ENCODE measurements around the gene RCOR2. TPM values are rescaled to one million over a fixed set of nuclear protein-coding genes. Genes with fewer than 3 reads are reported as not detected.
A peak's percentile ranks its signal among the peaks of the same experiment; 100 is the strongest.

RCOR2 gene
- total RNA-seq, 2 donors from 2014 or later = 0.09 to 0.99 TPM

GRCh38 chr11:63937713-63938478 is 20.9 kb upstream of the RCOR2 start:
- ATAC-seq (peak; percentile 13 to 19), DNase-seq (ENCODE audit: low spot score in 2 of 2) (no peak)
- Mint-ChIP-seq H3K9me3 (no peaks in the 10 kb centered on the region), H3K36me3 (peaks cover 0 to 6% of the 10 kb centered on the region in 2 donors), H3K27ac (peak overlapping the region; percentile 81 to 84)

- DNase-seq (ENCODE audit: low spot score in 2 of 2) = no peak
- no peak for ATAC-seq
- peak overlapping the region in 1 of 2 donors; percentile 30 for H3K27ac Mint-ChIP-seq
These were observed 16.5 kb upstream of the RCOR2 start for GRCh38 chr11:63933459-63933858.

GRCh38 chr11:63931876-63932275 is 14.9 kb upstream of the RCOR2 start:
- no peak for ATAC-seq
- H3K36me3 Mint-ChIP-seq = no peaks in the 10 kb centered on the region
- DNase-seq (ENCODE audit: low spot score in 2 of 2) = no peak
- H3K27ac Mint-ChIP-seq = no peak overlapping the region
- H3K9me3 Mint-ChIP-seq = no peaks in the 10 kb centered on the region

More at GRCh38 chr11:63933459-63933858, 16.5 kb upstream of the RCOR2 start:
- Mint-ChIP-seq H3K36me3 (no peaks in the 10 kb centered on the region), H3K9me3 (no peaks in the 10 kb centered on the region)

- Mint-ChIP-seq H3K27ac (no peak overlapping the region), H3K36me3 (no peaks in the 10 kb centered on the region), H3K9me3 (no peaks in the 10 kb centered on the region)
- no peak for DNase-seq (ENCODE audit: low spot score in 2 of 2)
- no peak for ATAC-seq
These were observed 14.1 kb upstream of the RCOR2 start for GRCh38 chr11:63931045-63931444.

GRCh38 chr11:63929616-63930015 is 12.7 kb upstream of the RCOR2 start:
- DNase-seq (ENCODE audit: low spot score in 2 of 2) (no peak), ATAC-seq (no peak)
- Mint-ChIP-seq H3K9me3 (no peaks in the 10 kb centered on the region), H3K36me3 (no peaks in the 10 kb centered on the region), H3K27ac (no peak overlapping the region)

GRCh38 chr11:63923319-63923718 is 6.4 kb upstream of the RCOR2 start:
- H3K36me3 Mint-ChIP-seq = no peaks in the 10 kb centered on the region
- no peaks in the 10 kb centered on the region for H3K9me3 Mint-ChIP-seq
- ATAC-seq (no peak), DNase-seq (ENCODE audit: low spot score in 2 of 2) (no peak)
- peak overlapping the region in 1 of 2 donors; percentile 76 for H3K27ac Mint-ChIP-seq

GRCh38 chr11:63922673-63923192 is 5.8 kb upstream of the RCOR2 start:
- no peaks in the 10 kb centered on the region for H3K36me3 Mint-ChIP-seq
- DNase-seq (ENCODE audit: low spot score in 2 of 2) = no peak
- H3K27ac Mint-ChIP-seq = peak overlapping the region in 1 of 2 donors; percentile 76
- H3K9me3 Mint-ChIP-seq = no peaks in the 10 kb centered on the region
- ATAC-seq = no peak

GRCh38 chr11:63920939-63921417 is 4.0 kb upstream of the RCOR2 start:
- ATAC-seq = peak in 1 of 2 donors; percentile 43
- no peaks in the 10 kb centered on the region for H3K9me3 Mint-ChIP-seq
- DNase-seq (ENCODE audit: low spot score in 2 of 2) = peak in 1 of 2 donors; percentile 44
- H3K36me3 Mint-ChIP-seq = no peaks in the 10 kb centered on the region
- H3K27ac Mint-ChIP-seq = no peak overlapping the region

GRCh38 chr11:63920126-63920938 is 3.4 kb upstream of the RCOR2 start:
- H3K27ac Mint-ChIP-seq = no peak overlapping the region
- no peaks in the 10 kb centered on the region for H3K9me3 Mint-ChIP-seq
- DNase-seq (ENCODE audit: low spot score in 2 of 2) (no peak), ATAC-seq (no peak)
- no peaks in the 10 kb centered on the region for H3K36me3 Mint-ChIP-seq

- DNase-seq (ENCODE audit: low spot score in 2 of 2) = no peak
- ATAC-seq = no peak
- Mint-ChIP-seq H3K36me3 (no peaks in the 10 kb centered on the region), H3K27ac (no peak overlapping the region), H3K9me3 (no peaks in the 10 kb centered on the region)
These were observed 2.5 kb upstream of the RCOR2 start for GRCh38 chr11:63919267-63920125.

- DNase-seq (ENCODE audit: low spot score in 2 of 2) (no peak), ATAC-seq (no peak)
- Mint-ChIP-seq H3K36me3 (no peaks in the 10 kb centered on the region), H3K9me3 (no peaks in the 10 kb centered on the region), H3K27ac (no peak overlapping the region)
These were observed 1.7 kb upstream of the RCOR2 start for GRCh38 chr11:63918507-63919191.

- Mint-ChIP-seq H3K9me3 (no peaks in the 10 kb centered on the region), H3K36me3 (no peaks in the 10 kb centered on the region), H3K27ac (no peak overlapping the region)
- ATAC-seq = peak in 1 of 2 donors; percentile 20
- DNase-seq (ENCODE audit: low spot score in 2 of 2) = no peak
These were observed 935 bp upstream of the RCOR2 start for GRCh38 chr11:63917692-63918506.

GRCh38 chr11:63915961-63916836 is 765 bp downstream of the RCOR2 start:
- H3K9me3 Mint-ChIP-seq = no peaks in the 10 kb centered on the region
- H3K27ac Mint-ChIP-seq = no peak overlapping the region
- peak in 1 of 2 donors; percentile 63 for DNase-seq (ENCODE audit: low spot score in 2 of 2)
- no peaks in the 10 kb centered on the region for H3K36me3 Mint-ChIP-seq
- ATAC-seq = peak in 1 of 2 donors; percentile 36

GRCh38 chr11:63914896-63915691 is 1.9 kb downstream of the RCOR2 start:
- Mint-ChIP-seq H3K27ac (no peak overlapping the region), H3K9me3 (no peaks in the 10 kb centered on the region), H3K36me3 (no peaks in the 10 kb centered on the region)
- no peak for ATAC-seq
- DNase-seq (ENCODE audit: low spot score in 2 of 2) = no peak
